Adipocyte (in vitro differentiated cells): ENCODE results near the gene SHISA2.
A peak's percentile ranks its signal among the peaks of the same experiment; 100 is the strongest.

Experiments
- DNase-seq: peaks from one replicate; pipeline ENCODE4 v3.0.0-alpha.2; 2015; ENCODE audit warnings: low read depth
- H3K27me3 ChIP-seq: replicated peaks from 2 replicates; pipeline ENCODE4 v1.7.0; 2013; ENCODE audit warnings: mild to moderate bottlenecking, low read length, moderate library complexity; ENCODE audit not compliant: control insufficient read depth, insufficient read depth
- H3K36me3 ChIP-seq: 2 replicates; pipeline ENCODE4 v1.7.0; 2013; ENCODE audit warnings: low read length, mild to moderate bottlenecking, moderate library complexity; ENCODE audit not compliant: control insufficient read depth, insufficient read depth, severe bottlenecking
- H3K4me1 ChIP-seq: 2 replicates; pipeline ENCODE4 v1.7.0; 2013; ENCODE audit warnings: mild to moderate bottlenecking, low read length, moderate library complexity; ENCODE audit not compliant: control insufficient read depth, insufficient read depth
- H3K4me3 ChIP-seq: 2 replicates; pipeline ENCODE4 v1.7.0; 2013; ENCODE audit warnings: mild to moderate bottlenecking, low read length, moderate library complexity
- H3K9ac ChIP-seq: 2 replicates; pipeline ENCODE4 v1.7.0; 2013; ENCODE audit warnings: mild to moderate bottlenecking, low read length, moderate library complexity
- H3K9me3 ChIP-seq: 2 replicates; pipeline ENCODE4 v1.7.0; 2013; ENCODE audit warnings: mild to moderate bottlenecking, low read length, moderate library complexity; ENCODE audit not compliant: control insufficient read depth

The SHISA2 gene

DNA sequence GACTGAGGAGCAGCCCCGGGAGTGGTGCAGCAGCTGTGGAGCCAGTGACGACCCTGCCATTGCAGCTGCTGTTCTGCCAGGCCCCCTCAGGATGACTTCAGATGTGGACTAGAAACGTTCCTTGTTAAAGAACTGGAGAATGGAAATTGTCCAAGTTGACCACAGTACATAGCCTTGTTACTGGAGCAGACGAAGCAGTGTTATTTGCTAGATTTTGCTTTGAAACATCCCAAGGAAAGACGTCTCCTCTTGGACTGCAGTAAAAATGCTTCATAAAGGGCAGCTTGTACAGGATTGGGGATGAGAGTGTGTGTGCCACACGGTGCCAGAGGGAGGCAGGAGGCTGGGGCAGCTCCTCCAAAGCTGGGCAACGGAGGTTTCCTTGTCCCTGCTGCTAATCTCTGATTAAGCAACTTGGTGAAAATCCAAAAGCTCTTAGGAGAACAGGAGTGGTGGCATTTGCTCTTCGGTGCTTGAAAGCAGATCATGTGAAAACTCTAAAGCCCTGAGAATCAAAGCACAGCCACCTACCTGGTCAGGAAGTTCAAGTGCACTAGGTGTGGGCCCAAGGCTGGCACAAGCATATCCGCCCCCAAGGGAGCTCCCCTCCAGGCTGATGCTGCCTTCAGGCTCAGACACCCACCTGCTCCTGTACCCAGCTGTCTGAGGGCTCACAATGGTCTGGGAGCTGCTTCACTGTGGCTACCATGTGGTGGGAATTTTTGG is 34.5 kb downstream of the SHISA2 start:
- peaks cover 13% of the 10 kb centered on the region for H3K27me3 ChIP-seq
- no peak overlapping the region for H3K9ac ChIP-seq
- DNase-seq = no peak
- H3K36me3 ChIP-seq = no peaks in the 10 kb centered on the region
- peaks cover 6% of the 10 kb centered on the region for H3K9me3 ChIP-seq
- no peak overlapping the region for H3K4me3 ChIP-seq
- H3K4me1 ChIP-seq = peaks cover 45% of the 10 kb centered on the region

- no peak for DNase-seq
- Histone ChIP-seq H3K36me3 (no peaks in the 10 kb centered on the region), H3K9me3 (peaks cover 6% of the 10 kb centered on the region), H3K4me3 (no peak overlapping the region), H3K27me3 (peaks cover 20% of the 10 kb centered on the region), H3K9ac (no peak overlapping the region), H3K4me1 (peaks cover 34% of the 10 kb centered on the region)
Observed at GRCh38 chr13:26016189-26016588, 35.6 kb downstream of the SHISA2 start.

DNA sequence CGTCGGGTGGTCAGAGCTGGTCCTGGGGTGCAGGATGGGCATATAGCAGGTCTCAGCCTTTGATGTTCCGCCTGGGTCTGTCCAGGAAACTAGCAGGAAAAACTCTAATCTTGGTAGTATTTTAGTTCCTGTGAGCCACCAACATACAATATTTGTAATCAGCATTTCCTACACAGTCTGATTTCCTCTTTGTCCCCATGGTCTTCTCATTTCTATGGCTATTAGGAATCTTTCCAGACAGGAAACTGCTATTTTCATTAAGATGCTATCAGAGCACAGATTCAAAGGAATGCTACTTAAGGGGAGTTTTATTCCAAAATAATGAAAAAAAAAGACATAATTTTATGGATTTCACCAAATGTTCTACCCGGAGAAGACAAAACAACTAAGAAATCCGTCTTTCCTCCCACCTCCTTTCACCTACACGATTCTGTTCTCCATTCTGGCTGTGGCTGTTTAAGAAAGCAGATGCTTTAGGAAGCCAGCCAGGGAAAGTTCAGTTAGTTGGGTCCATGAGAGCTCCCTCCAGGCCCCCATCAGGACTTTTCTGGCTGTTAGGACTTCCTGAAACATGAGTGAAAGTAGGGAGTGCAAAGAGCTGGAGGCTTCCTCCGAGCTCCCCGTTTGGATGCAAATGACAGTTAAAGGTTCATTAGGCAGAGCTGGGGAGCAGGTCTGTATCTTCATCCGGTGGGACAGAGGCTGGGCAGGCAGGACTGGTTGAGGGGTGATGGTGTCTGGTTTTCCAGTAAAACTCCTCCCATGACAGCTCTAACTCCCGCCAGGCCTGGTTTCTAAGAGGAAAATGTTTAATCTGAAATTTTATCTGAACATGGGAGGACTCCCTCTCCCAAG is 36.3 kb downstream of the SHISA2 start:
- H3K4me3 ChIP-seq = no peak overlapping the region
- H3K9ac ChIP-seq = no peak overlapping the region
- H3K9me3 ChIP-seq = peaks cover 6% of the 10 kb centered on the region
- no peaks in the 10 kb centered on the region for H3K36me3 ChIP-seq
- H3K4me1 ChIP-seq = peaks cover 34% of the 10 kb centered on the region
- peaks cover 20% of the 10 kb centered on the region for H3K27me3 ChIP-seq
- DNase-seq = no peak

DNA sequence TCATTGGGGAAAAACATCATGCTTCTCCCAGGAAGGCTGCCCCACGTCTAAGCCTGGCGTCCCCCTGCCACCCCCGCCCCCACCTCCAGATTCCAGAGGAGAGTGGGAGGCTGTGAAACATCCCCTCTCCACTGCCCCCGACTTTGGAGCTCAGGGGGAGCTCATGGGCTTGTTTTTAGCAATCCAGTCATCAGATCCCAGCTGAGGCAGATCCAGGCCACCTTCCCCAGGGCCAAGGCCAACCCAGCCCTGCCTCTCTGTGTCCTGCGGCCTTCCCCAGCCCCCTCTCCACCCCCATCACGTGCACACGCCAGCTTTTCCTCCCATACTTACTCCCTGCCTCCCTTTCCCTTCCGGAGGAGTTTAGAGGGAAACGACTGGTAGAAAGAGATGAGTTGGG is 38.8 kb downstream of the SHISA2 start:
- peaks cover 20% of the 10 kb centered on the region for H3K27me3 ChIP-seq
- H3K4me3 ChIP-seq = no peak overlapping the region
- H3K9ac ChIP-seq = no peak overlapping the region
- peaks cover 11% of the 10 kb centered on the region for H3K4me1 ChIP-seq
- no peak for DNase-seq
- peaks cover 6% of the 10 kb centered on the region for H3K9me3 ChIP-seq
- no peaks in the 10 kb centered on the region for H3K36me3 ChIP-seq

GRCh38 chr13:26011996-26012821 is 39.6 kb downstream of the SHISA2 start:
- peak overlapping the region; percentile 33 for H3K4me3 ChIP-seq

GRCh38 chr13:26011208-26011573 is 40.6 kb downstream of the SHISA2 start:
- no peak for DNase-seq
- Histone ChIP-seq H3K4me3 (no peak overlapping the region), H3K27me3 (peaks cover 18% of the 10 kb centered on the region), H3K9ac (no peak overlapping the region), H3K36me3 (no peaks in the 10 kb centered on the region), H3K9me3 (peaks cover 11% of the 10 kb centered on the region), H3K4me1 (no peaks in the 10 kb centered on the region)

More at GRCh38 chr13:26011996-26012821, 39.6 kb downstream of the SHISA2 start:
- DNase-seq = no peak
- H3K36me3 ChIP-seq = no peaks in the 10 kb centered on the region
- H3K9me3 ChIP-seq = peaks cover 6% of the 10 kb centered on the region
- peaks cover 20% of the 10 kb centered on the region for H3K27me3 ChIP-seq
- no peak overlapping the region for H3K9ac ChIP-seq
- H3K4me1 ChIP-seq = peaks cover 3% of the 10 kb centered on the region

GRCh38 chr13:26010487-26011207 is 41.2 kb downstream of the SHISA2 start:
- Histone ChIP-seq H3K9me3 (peaks cover 15% of the 10 kb centered on the region), H3K4me3 (no peak overlapping the region), H3K36me3 (no peaks in the 10 kb centered on the region), H3K4me1 (no peaks in the 10 kb centered on the region), H3K27me3 (peaks cover 16% of the 10 kb centered on the region), H3K9ac (no peak overlapping the region)
- DNase-seq = no peak

GRCh38 chr13:26007261-26008125 is 44.3 kb downstream of the SHISA2 start:
- no peaks in the 10 kb centered on the region for H3K4me1 ChIP-seq
- H3K9me3 ChIP-seq = peaks cover 30% of the 10 kb centered on the region
- peaks cover 7% of the 10 kb centered on the region for H3K27me3 ChIP-seq
- DNase-seq = peak; percentile 66
- H3K9ac ChIP-seq = no peak overlapping the region
- H3K36me3 ChIP-seq = no peaks in the 10 kb centered on the region
- no peak overlapping the region for H3K4me3 ChIP-seq
